Measurements from ENCODE around the gene COL5A1. TPM values are rescaled to one million over a fixed set of nuclear protein-coding genes. Genes with fewer than 3 reads are reported as not detected.

Gene COL5A1
- total RNA-seq, 1 donor from 2014 or later = 18.7 TPM

DNA sequence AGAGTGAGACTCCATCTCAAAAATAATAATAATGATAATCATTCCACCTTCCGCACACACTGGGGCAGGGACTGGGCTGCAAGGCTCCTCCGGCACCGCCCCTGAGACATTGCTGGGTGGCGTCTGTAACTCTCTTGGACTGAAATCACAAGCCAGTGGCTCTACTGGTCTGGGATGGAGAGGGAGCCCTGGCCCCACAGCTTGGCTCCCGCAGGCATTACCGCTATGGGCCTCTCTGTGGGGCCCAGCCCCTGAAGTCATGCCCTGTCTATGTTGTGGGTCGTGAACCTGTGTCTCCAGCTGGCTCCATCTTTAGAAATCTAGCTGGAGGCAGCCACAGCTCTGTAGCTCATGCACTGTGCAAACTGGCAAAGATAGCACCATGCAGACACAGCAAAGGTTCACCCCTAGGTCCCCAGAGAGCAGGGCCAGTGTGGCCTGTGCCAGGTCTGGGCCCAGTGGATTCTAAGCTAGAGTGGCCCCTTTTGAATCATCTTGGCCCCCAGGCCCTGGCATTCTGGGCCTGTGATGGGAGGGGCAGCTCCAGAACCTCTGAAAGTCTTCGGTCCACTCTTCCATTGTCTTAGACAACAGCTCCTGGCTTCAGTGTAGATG, 36.1 kb upstream of the COL5A1 start:
- DNase-seq (ENCODE audit: missing footprints) = no peak
- no peak for ATAC-seq
- intact Hi-C loops (cut with DNase I) = no loop called here

GRCh38 chr9:134605966-134606357, 35.6 kb upstream of the COL5A1 start:
- intact Hi-C loops (cut with DNase I) = no loop called here
- no peak for DNase-seq (ENCODE audit: missing footprints)
- ATAC-seq = no peak

- no peak for DNase-seq (ENCODE audit: missing footprints)
- intact Hi-C loops (cut with DNase I) = no loop called here
- no peak for ATAC-seq
Observed at GRCh38 chr9:134606951-134607731, 34.5 kb upstream of the COL5A1 start.

DNA sequence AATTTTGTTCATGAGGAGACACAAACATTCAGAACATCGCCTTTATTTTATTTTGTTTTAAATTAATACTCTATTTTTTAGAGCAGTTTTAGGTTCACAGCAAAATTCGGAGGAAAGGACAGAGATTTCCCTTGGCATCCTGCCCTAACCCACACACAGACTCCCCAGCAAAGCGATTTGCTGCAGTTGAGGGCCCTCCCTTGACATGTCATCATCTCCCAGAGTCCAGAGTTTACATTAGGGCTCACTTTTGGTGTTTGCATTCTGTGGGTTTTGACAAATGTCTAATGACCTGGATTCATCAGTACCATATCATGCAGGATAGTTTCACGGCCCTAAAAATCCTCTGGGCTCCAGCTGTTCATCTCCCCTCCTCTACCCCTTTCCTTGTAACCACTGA, 33.6 kb upstream of the COL5A1 start:
- ATAC-seq (no peak), DNase-seq (ENCODE audit: missing footprints) (no peak)
- intact Hi-C loops (cut with DNase I) = no loop called here

DNA sequence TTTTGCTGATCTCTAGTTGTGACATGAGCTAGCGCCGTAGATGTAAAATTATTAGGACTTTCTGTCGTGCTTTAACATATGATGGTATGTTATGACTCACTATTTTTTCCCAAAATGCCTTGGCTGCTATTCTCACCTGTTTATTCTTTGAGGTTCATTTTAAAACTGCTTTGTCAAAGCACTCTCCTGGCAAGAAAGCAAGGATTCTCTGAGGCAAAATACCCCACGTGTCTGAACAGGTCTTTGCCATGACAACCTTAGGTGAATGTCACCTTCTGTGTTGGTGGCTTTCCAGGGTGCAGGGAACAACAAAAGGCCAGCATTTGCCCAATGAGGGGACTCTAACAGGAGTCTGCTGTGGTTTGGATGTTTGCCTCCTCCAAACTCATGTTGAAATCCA, 30.6 kb upstream of the COL5A1 start:
- DNase-seq (ENCODE audit: missing footprints) = no peak
- intact Hi-C loops (cut with DNase I) = no loop called here
- ATAC-seq = no peak

DNA sequence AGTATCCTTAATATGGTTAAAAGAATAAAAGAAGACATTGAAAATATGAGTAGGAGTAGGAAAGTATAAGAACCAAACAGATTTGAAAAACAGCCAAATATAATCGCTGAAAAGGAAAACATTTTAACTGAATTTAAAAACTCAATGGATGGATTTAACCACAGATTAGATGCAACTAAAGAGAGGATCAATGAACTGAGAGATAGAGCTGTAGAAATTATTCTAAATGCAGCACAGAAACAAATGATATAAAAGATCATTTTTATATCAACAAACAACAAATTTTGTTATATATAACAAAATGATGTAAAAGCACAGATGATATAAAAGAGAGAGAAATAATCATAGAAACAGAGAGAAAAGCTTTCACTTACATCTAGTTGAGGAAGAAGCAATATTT, 29.3 kb upstream of the COL5A1 start:
- no peak for ATAC-seq
- DNase-seq (ENCODE audit: missing footprints) = no peak
- intact Hi-C loops (cut with DNase I) = no loop called here

DNA sequence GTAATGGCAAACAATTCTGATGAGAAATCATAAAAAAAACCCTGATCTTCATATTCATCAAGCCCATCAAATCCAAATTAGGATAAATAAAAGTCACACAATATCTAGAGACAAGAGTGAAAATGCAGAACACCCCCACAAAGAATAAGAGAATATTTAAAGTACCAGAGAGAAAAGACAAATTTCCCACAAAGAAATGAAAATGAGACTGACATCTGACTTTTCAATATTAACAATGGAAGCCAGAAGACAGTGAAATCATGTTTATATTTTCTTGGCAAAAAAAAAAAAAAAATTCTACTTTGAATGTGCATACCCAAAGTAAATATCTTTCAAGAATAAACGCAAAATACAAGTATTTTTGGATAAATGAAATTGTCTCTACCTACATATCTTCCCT, 28.9 kb upstream of the COL5A1 start:
- no peak for DNase-seq (ENCODE audit: missing footprints)
- intact Hi-C loops (cut with DNase I) = no loop called here
- no peak for ATAC-seq

DNA sequence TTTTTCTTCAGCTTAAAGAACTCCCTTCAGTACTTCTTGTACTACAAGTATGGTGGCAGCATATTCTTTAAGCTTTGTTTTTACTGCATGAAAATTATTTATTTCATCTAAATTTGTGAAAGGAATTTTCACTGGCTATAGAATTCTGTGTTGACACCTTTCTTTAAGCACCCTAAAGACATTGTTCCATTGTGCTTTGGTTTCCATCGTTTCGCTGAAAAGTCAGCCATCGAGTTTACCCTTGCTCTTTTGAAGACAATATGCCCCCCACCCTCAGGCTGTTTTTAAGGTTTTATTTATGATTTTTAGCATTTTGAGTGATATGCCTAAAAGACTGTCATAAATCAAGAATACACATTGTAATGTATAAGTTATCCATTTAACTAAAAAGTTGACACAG, 27.3 kb upstream of the COL5A1 start:
- DNase-seq (ENCODE audit: missing footprints) (no peak), ATAC-seq (no peak)
- intact Hi-C loops (cut with DNase I) = no loop called here

- intact Hi-C loops (cut with DNase I) = no loop called here
- DNase-seq (ENCODE audit: missing footprints) = no peak
- ATAC-seq = no peak
Observed at GRCh38 chr9:134616341-134616740, 25.3 kb upstream of the COL5A1 start.

DNA sequence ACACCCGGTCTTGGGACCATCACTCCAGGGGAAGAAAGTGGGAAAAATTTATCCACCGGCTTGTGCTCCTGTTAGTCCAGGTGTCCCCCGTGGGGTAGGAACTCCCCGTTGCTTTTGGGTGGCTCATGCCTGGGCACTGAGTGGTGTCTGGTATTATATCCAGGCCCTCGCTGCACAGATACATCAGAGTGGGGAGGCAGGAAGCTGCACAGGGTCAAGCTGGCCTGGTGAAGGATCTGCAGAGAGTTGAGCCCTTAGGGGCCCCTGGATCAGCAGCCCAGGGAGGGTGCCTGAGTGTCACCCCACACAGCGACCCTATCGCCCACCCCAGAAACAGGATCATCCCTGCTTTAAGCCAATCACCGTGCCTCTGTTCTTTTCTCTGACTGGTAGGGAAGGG, 24.4 kb upstream of the COL5A1 start:
- intact Hi-C loops (cut with DNase I) = no loop called here
- DNase-seq (ENCODE audit: missing footprints) (no peak), ATAC-seq (no peak)

- intact Hi-C loops (cut with DNase I) = no loop called here
- DNase-seq (ENCODE audit: missing footprints) = no peak
- ATAC-seq = no peak
Observed at GRCh38 chr9:134617836-134618162, 23.8 kb upstream of the COL5A1 start.

- intact Hi-C loops (cut with DNase I) = no loop called here
- DNase-seq (ENCODE audit: missing footprints) = no peak
Observed at GRCh38 chr9:134618163-134618832, 23.3 kb upstream of the COL5A1 start.

GRCh38 chr9:134618833-134619447, 22.7 kb upstream of the COL5A1 start:
- DNase-seq (ENCODE audit: missing footprints) = no peak
- intact Hi-C loops (cut with DNase I) = no loop called here
- ATAC-seq = no peak

More at GRCh38 chr9:134618163-134618832, 23.3 kb upstream of the COL5A1 start:
- ATAC-seq = peak; percentile 29

- DNase-seq (ENCODE audit: missing footprints) = no peak
- no peak for ATAC-seq
- intact Hi-C loops (cut with DNase I) = no loop called here
Observed at GRCh38 chr9:134619448-134619982, 22.1 kb upstream of the COL5A1 start.

DNA sequence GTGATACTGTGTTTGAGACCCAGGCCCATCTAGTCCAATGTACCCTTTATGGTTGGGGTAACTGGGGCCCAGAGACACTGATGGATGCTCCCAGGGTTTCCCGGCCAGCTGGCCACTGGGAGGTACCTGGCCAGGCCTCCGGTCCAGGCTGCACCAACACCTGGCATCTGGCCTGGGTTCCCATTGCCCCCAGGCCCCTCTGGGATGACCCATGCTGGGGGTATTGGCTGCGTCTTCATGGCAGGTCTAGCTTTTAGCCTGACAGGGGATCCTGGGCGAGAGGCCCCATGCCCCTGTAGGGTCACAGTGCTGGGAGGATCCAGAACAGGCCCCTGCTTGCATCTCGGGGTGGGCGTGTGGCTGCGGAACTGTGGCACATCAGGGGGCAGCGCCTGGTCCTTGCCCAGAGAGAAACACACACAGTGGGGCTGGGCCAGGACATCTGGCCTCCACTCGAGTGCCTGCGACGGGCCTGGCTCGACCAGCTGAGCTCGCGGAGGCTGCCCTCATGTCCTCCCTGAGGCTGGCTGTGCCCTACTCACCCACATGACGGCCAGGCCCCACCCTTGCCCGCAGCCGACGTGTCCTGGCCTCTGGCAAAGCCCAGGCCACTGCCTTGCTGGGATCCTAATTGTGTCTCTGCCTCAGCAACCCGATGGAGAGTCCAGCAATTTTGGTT, 21.5 kb upstream of the COL5A1 start:
- intact Hi-C loops (cut with DNase I) = no loop called here
- DNase-seq (ENCODE audit: missing footprints) = no peak
- no peak for ATAC-seq

DNA sequence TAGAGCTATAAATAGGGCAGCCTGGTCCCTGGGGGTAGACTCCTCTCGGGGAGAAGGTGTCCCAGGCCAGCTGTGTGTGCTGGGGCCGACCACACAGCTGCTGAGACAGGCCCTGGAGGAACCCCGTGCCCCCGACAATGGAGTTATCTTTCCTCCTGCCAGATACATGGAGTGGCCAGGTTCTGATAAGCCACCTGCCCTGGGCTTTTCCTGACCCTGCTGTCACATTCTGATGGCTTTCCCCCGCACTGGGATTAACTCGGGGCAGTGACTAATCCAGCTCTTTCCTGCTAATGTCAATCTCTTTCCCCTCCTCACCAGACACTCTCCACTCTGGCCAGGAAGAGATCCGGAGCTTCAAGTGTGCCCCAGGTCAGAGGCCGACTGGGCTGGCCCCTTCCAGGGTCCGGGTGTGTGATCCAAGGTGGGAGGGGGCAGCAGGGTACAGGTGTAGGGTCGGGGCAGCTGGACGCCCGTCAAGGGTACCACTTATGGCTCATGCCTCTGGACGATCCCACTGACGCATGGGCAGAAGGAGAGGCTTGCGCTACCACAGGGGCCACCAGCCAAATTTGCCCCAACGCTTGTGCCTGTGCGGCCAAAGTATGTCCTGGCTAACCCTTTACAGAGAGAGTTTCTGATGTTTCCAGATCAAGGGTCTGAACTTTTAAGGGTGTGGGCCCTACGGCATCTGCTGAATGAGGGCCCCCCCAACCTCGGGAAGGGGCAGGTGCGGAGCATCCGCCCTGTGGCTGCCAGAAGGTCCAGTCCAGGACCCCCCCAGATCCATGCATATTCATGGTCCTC, 20.6 kb upstream of the COL5A1 start:
- no peak for ATAC-seq
- intact Hi-C loops (cut with DNase I) = no loop called here
- no peak for DNase-seq (ENCODE audit: missing footprints)

DNA sequence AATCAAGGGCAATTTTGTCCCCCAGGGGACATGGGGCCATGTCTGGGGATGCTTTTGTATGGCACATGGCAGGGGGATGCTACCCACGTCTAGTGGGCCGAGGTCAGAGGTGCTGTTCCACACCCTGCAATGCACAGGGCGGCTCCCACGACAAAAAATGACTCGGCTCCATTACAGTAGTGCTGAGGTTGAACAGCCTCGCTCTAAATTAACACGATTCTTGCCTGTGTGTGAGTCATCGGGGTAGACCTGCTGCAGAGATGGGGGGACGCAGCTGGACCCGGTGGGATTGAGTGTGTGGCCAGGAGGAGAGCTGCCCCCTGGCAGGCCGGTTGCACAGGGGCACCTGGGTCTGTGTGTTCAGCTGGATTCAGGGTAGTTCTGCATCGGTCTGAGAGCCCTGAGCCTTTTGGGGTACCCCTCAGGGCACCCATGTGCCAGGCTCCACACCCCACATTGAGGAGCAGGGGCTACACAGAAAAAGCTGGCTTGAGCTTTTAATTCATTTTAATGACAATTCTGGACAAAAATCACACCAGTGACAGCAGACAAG, 20.0 kb upstream of the COL5A1 start:
- DNase-seq (ENCODE audit: missing footprints) = no peak
- ATAC-seq = no peak
- intact Hi-C loops (cut with DNase I) = no loop called here

- intact Hi-C loops (cut with DNase I) = no loop called here
- ATAC-seq (no peak), DNase-seq (ENCODE audit: missing footprints) (no peak)
Observed at GRCh38 chr9:134622896-134623257, 18.7 kb upstream of the COL5A1 start.
